Stomach (tissue), 4 donors: ENCODE results near the gene GRM3.

Source experiments
- POLR2A ChIP-seq, 4 donors: fragments of 450-650 bp; IDR thresholded peaks; one replicate each; pipeline ENCODE4 v1.6.1; 2016; ENCODE audit warnings: antibody characterized with exemption in 4 of 4, control low read depth in 2 of 4, mild to moderate bottlenecking in 1 of 4, moderate library complexity in 1 of 4
- POLR2AphosphoS5 ChIP-seq, 3 donors: sonication (generic); formaldehyde crosslinking; IDR thresholded peaks; one replicate each; pipeline ENCODE4 v1.6.1; 2016; ENCODE audit warnings: antibody characterized with exemption in 3 of 3

GRCh38 chr7:86784765-86785164 lies 141.1 kb downstream of the GRM3 start:
- TF ChIP-seq POLR2AphosphoS5 (IDR thresholded peaks at IDR 0.05), result no peak
- TF ChIP-seq POLR2A (IDR thresholded peaks at IDR 0.05), result no peak
